HCT116 (cell line): ENCODE results near the gene GRAMD4. TPM values are rescaled to one million over a fixed set of nuclear protein-coding genes. Genes with fewer than 3 reads are reported as not detected.

ENCODE experiments used
- ATAC-seq: fragments of 200-7000 bp; cut with Tn5 transposase; 2 replicates; pipeline ENCODE4 v1.9.1; 2020; ENCODE audit warnings: mild to moderate bottlenecking, moderate library complexity
- BruUV-seq: library from RNA; stranded (reverse); fragments of 400-500 nt; replicated peaks from 2 replicates; lab custom pipeline; 2021; lab: Mats Ljungman, UMichigan
- CTCF ChIA-PET: fragments of 300-600 bp; sonication (Branson Sonifier 250); formaldehyde crosslinking; loops from one replicate; lab custom pipeline; 2021; ENCODE audit warnings: antibody characterized with exemption; lab: Charles Lee
- POLR2A ChIA-PET: fragments of 300-600, 350-600 bp; sonication (Branson Sonifier 250); formaldehyde crosslinking; loops from one replicate; lab custom pipeline; 2021; ENCODE audit warnings: antibody characterized with exemption; lab: Charles Lee
- RAD21 ChIA-PET, 2 experiments: fragments of 300-600 bp; sonication (Branson Sonifier 250); formaldehyde crosslinking; loops; one replicate each; lab custom pipeline; 2023; ENCODE audit warnings: low total read pairs in 2 of 2; ENCODE audit not compliant: uncharacterized antibody in 2 of 2, unreplicated experiment in 2 of 2, low non-redundant PET in 1 of 2; lab: Charles Lee
- DNase-seq: peaks from one replicate; pipeline ENCODE4 v3.0.0-alpha.2; 2010; ENCODE audit warnings: low read depth, low spot score
- H2AFZ ChIP-seq: fragments of 200-600 bp; shearing (Covaris generic), sonication (generic); 2 replicates; pipeline ENCODE4 v1.6.1; 2017; ENCODE audit warnings: low read depth, mixed run types, mixed read lengths, antibody characterized with exemption, low read length; ENCODE audit not compliant: poor library complexity, severe bottlenecking
- H3K27ac ChIP-seq: 2 replicates; pipeline ENCODE4 v1.5.1; 2012; ENCODE audit warnings: low read depth, low read length
- H3K27me3 ChIP-seq: fragments of 200-600 bp; sonication (generic); 2 replicates; pipeline ENCODE4 v1.6.1; 2016; ENCODE audit warnings: mixed run types, low read length, mixed read lengths; ENCODE audit not compliant: insufficient read depth
- H3K36me3 ChIP-seq, 2 experiments: fragments of 200-500 bp in 1 of 2; fragments of 200-600 bp in 1 of 2; sonication (Bioruptor generic) in 1 of 2; sonication (generic) in 1 of 2; 2 replicates each; pipeline versions ENCODE4 v1.5.1 to v1.6.1; 2014 to 2016; ENCODE audit warnings: low read length in 2 of 2, inconsistent platforms in 1 of 2, mixed read lengths in 1 of 2, mixed run types in 1 of 2; ENCODE audit not compliant: insufficient read depth in 2 of 2, control insufficient read depth in 1 of 2
- H3K4me1 ChIP-seq, 2 experiments: fragments of 200-600 bp in 1 of 2; sonication (generic) in 1 of 2; 2 replicates each; pipeline versions ENCODE4 v1.5.1 to v1.6.1; 2012 to 2017; ENCODE audit warnings: low read length in 2 of 2, inconsistent platforms in 1 of 2, mild to moderate bottlenecking in 1 of 2, mixed read lengths in 1 of 2, mixed run types in 1 of 2, moderate library complexity in 1 of 2; ENCODE audit not compliant: insufficient read depth in 2 of 2, control insufficient read depth in 1 of 2
- H3K4me2 ChIP-seq: fragments of 200-600 bp; sonication (generic); 2 replicates; pipeline ENCODE4 v1.6.1; 2017; ENCODE audit warnings: mixed run types, low read length, mixed read lengths
- H3K4me3 ChIP-seq, 2 experiments: fragments of 200-600 bp in 1 of 2; sonication (generic) in 1 of 2; replicated peaks in 1 of 2; 2 replicates each; pipeline ENCODE4 v1.5.1; 2011 to 2016; ENCODE audit warnings: low read length in 2 of 2, control low read depth in 1 of 2, low read depth in 1 of 2, mild to moderate bottlenecking in 1 of 2, mixed read lengths in 1 of 2, mixed run types in 1 of 2
- H3K79me2 ChIP-seq: fragments of 200-600 bp; sonication (generic); 2 replicates; pipeline ENCODE4 v1.6.1; 2017; ENCODE audit warnings: mild to moderate bottlenecking, mixed run types, low read length, moderate library complexity, mixed read lengths; ENCODE audit not compliant: insufficient read depth
- H3K9ac ChIP-seq: fragments of 200-600 bp; sonication (generic); 2 replicates; pipeline ENCODE4 v1.6.1; 2016; ENCODE audit warnings: low read length, mixed read lengths
- H3K9me2 ChIP-seq: fragments of 200-600 bp; sonication (generic), shearing (Covaris generic); 2 replicates; pipeline ENCODE4 v1.6.1; 2017; ENCODE audit warnings: mixed run types, mild to moderate bottlenecking, moderate library complexity; ENCODE audit not compliant: insufficient read depth
- H3K9me3 ChIP-seq, 2 experiments: fragments of 200-500 bp in 1 of 2; fragments of 200-600 bp in 1 of 2; sonication (Bioruptor generic) in 1 of 2; sonication (generic) in 1 of 2; 2 replicates each; pipeline ENCODE4 v1.6.1; 2014 to 2017; ENCODE audit warnings: low read length in 2 of 2, mixed read lengths in 2 of 2, inconsistent platforms in 1 of 2, low read depth in 1 of 2, mild to moderate bottlenecking in 1 of 2, mixed run types in 1 of 2, moderate library complexity in 1 of 2; ENCODE audit not compliant: control insufficient read depth in 1 of 2, insufficient read depth in 1 of 2
- H4K20me1 ChIP-seq: fragments of 200-600 bp; sonication (generic), shearing (Covaris generic); 2 replicates; pipeline ENCODE4 v1.6.1; 2017; ENCODE audit warnings: mixed run types, mild to moderate bottlenecking, moderate library complexity; ENCODE audit not compliant: insufficient read depth
- CBX3 ChIP-seq: IDR thresholded peaks from 2 replicates; pipeline ENCODE4 v1.6.1; 2012; ENCODE audit warnings: low read depth
- CEBPB ChIP-seq: IDR thresholded peaks from 2 replicates; pipeline ENCODE4 v1.6.1; 2012; ENCODE audit warnings: low read depth
- EGR1 ChIP-seq: IDR thresholded peaks from 2 replicates; pipeline ENCODE4 v1.6.1; 2012; ENCODE audit warnings: low read depth
- ELF1 ChIP-seq: IDR thresholded peaks from 2 replicates; pipeline ENCODE4 v1.6.1; 2012; ENCODE audit warnings: low read depth, borderline replicate concordance
- EZH2 ChIP-seq: fragments of 200-600 bp; sonication (generic); IDR thresholded peaks from 2 replicates; pipeline ENCODE4 v1.6.1; 2017; ENCODE audit warnings: antibody characterized with exemption, mixed run types
- EZH2phosphoT487 ChIP-seq: fragments of 200-600 bp; IDR thresholded peaks from 2 replicates; pipeline ENCODE4 v1.6.1; 2018; ENCODE audit warnings: antibody characterized with exemption, borderline replicate concordance
- POLR2AphosphoS5 ChIP-seq: IDR thresholded peaks from 2 replicates; pipeline ENCODE4 v1.6.1; 2011; ENCODE audit warnings: mild to moderate bottlenecking, low read depth, low read length, moderate library complexity
- RAD21 ChIP-seq: IDR thresholded peaks from 2 replicates; pipeline ENCODE4 v1.6.1; 2012; ENCODE audit warnings: low read depth, mild to moderate bottlenecking
- REST ChIP-seq: IDR thresholded peaks from 2 replicates; pipeline ENCODE4 v1.6.1; 2012; ENCODE audit warnings: low read depth
- TCF7L2 ChIP-seq: IDR thresholded peaks from 2 replicates; pipeline ENCODE4 v1.7.0; 2011; ENCODE audit warnings: borderline replicate concordance, inconsistent platforms; ENCODE audit not compliant: insufficient read depth, insufficient read length; ENCODE audit errors: extremely low read depth
- YY1 ChIP-seq: IDR thresholded peaks from 2 replicates; pipeline ENCODE4 v1.6.1; 2011; ENCODE audit warnings: low read length, low read depth, moderate library complexity, mild to moderate bottlenecking; ENCODE audit not compliant: insufficient replicate concordance; ENCODE audit errors: extremely low read depth
- ZFX ChIP-seq: fragments of 450-650 bp; IDR thresholded peaks from 2 replicates; pipeline ENCODE4 v1.6.1; 2017
- ZNF274 ChIP-seq: fragments of 200-500 bp; sonication (Bioruptor generic); IDR thresholded peaks from 2 replicates; pipeline ENCODE4 v1.6.1; 2014; ENCODE audit warnings: mild to moderate bottlenecking, low read depth, low read length, inconsistent platforms
- intact Hi-C: fragments of 100-400 bp; cut with micrococcal nuclease; formaldehyde crosslinking; loops from 2 replicates; pipeline ENCODE4 v1.10.0; 2022
- total RNA-seq: library from RNA; stranded (reverse); gene quantifications from one replicate; pipeline ENCODE4 v1.2.1, GENCODE V29; 2021; ENCODE audit not compliant: unreplicated experiment
- TF ChIP-seq, protein P1 (sequence below): IDR thresholded peaks from 2 replicates; pipeline ENCODE4 v1.6.1; 2012
- TF ChIP-seq, protein P2 (sequence below): IDR thresholded peaks from 2 replicates; pipeline ENCODE4 v1.6.1; 2012

GRAMD4 gene
- total RNA-seq, 1 experiment from 2014 or later: 25.8 TPM

DNA sequence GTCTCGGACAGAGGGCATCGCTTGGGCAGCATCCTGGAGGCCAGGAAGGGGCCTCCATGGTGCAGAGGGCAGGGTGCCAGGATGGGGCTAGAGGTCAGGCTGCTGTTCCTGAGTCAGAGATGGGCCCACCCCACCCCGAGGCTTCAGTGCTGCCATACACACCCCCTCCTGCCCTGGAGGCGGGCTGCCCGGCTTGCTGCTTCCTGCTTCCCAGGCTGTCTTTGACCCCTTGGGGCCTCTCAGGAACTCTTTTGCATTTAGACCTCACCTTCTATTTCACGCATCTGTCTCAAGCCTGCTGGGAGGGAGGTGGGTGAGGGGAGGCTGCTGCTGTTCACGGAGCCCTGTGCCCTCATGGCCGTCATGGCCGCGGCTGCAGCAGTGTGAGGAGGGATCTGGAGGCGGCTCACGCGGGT lies 6.6 kb upstream of the GRAMD4 start:
- ATAC-seq (no peak), DNase-seq (no peak)
- no peaks in the 10 kb centered on the region for H4K20me1 ChIP-seq
- no peaks in the 10 kb centered on the region; a peak in 1 of 4 replicates for H3K4me1 ChIP-seq
- no peak overlapping the region for H3K27ac ChIP-seq
- BruUV-seq: no TSS peak
- RAD21 ChIA-PET: no interaction called here
- no peak overlapping the region for H3K9ac ChIP-seq
- H3K9me3 ChIP-seq: no peaks in the 10 kb centered on the region
- no peaks in the 10 kb centered on the region for H3K79me2 ChIP-seq
- POLR2A ChIA-PET: no interaction called here
- H3K27me3 ChIP-seq: no peaks in the 10 kb centered on the region
- H3K36me3 ChIP-seq: no peaks in the 10 kb centered on the region
- H3K4me2 ChIP-seq: no peak overlapping the region
- H3K9me2 ChIP-seq: no peaks in the 10 kb centered on the region
- CTCF ChIA-PET: no interaction called here
- intact Hi-C loops: no loop called here
- H2AFZ ChIP-seq: no peak overlapping the region
- TF ChIP-seq EZH2phosphoT487 (no peak), YY1 (no peak), CEBPB (no peak), EGR1 (no peak), POLR2AphosphoS5 (no peak)
- TF ChIP-seq, protein P1, sequence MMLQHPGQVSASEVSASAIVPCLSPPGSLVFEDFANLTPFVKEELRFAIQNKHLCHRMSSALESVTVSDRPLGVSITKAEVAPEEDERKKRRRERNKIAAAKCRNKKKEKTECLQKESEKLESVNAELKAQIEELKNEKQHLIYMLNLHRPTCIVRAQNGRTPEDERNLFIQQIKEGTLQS: no peak
- TF ChIP-seq, all 23 proteins: peak for 0
- H3K4me3 ChIP-seq: no peak overlapping the region

GRCh38 chr22:46614025-46614931 lies 5.9 kb upstream of the GRAMD4 start:
- ATAC-seq: no peak
- TF ChIP-seq EZH2: no peak
- no peak for TF ChIP-seq REST
- no peak for TF ChIP-seq TCF7L2
- no peak for TF ChIP-seq ZFX
- TF ChIP-seq, protein P2, sequence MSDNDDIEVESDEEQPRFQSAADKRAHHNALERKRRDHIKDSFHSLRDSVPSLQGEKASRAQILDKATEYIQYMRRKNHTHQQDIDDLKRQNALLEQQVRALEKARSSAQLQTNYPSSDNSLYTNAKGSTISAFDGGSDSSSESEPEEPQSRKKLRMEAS: no peak
- TF ChIP-seq ZNF274: no peak
- no peak for TF ChIP-seq CBX3
- TF ChIP-seq, protein P1: no peak
- no peak for TF ChIP-seq POLR2AphosphoS5
- no peak for TF ChIP-seq ELF1
- TF ChIP-seq EGR1: no peak
- no peak for TF ChIP-seq RAD21
- no peak for TF ChIP-seq EZH2phosphoT487
- TF ChIP-seq CEBPB: no peak

More at GRCh38 chr22:46614025-46614931, 5.9 kb upstream of the GRAMD4 start:
- Histone ChIP-seq H3K36me3 (no peaks in the 10 kb centered on the region), H3K9me3 (no peaks in the 10 kb centered on the region), H3K27ac (no peak overlapping the region), H2AFZ (no peak overlapping the region), H3K27me3 (no peaks in the 10 kb centered on the region), H3K4me1 (no peaks in the 10 kb centered on the region; a peak in 1 of 4 replicates), H3K9me2 (no peaks in the 10 kb centered on the region), H3K79me2 (no peaks in the 10 kb centered on the region), H4K20me1 (no peaks in the 10 kb centered on the region), H3K4me3 (no peak overlapping the region), H3K9ac (no peak overlapping the region), H3K4me2 (no peak overlapping the region)
- intact Hi-C loops: no loop called here
- no peak for DNase-seq
- ChIA-PET POLR2A (no interaction called here), RAD21 (no interaction called here), CTCF (no interaction called here)
- no TSS peak for BruUV-seq
